Measurements from ENCODE around the gene OR10S1. TPM values are rescaled to one million over a fixed set of nuclear protein-coding genes. Genes with fewer than 3 reads are reported as not detected.

Gene OR10S1
- total RNA-seq, 1 experiment from 2014 or later = not detected

- TF ChIP-seq EZH2 (IDR thresholded peaks at IDR 0.05; ENCODE audit: low read depth) (no peak), CTCF (conservative IDR thresholded peaks at IDR 0.05) (no peak)
- Histone ChIP-seq H4K20me1 (ENCODE audit: insufficient read depth) (no peaks in the 10 kb centered on the region), H3F3A (ENCODE audit: insufficient read depth, low read depth) (no peaks in the 10 kb centered on the region), H3K9me2 (ENCODE audit: insufficient read depth) (no peaks in the 10 kb centered on the region; the same call in 1 of the 2 replicates), H3K4me3 (no peak within 1 kb of the TSS), H3K4me1 (replicated peaks; ENCODE audit: insufficient read depth) (no peaks in the 10 kb centered on the region), H3K27me3 (ENCODE audit: insufficient read depth, low read depth) (no peaks in the 10 kb centered on the region), H3K79me2 (ENCODE audit: low read depth) (no peaks in the 10 kb centered on the region), H2AFZ (no peak within 1 kb of the TSS; the same call in 1 of the 2 replicates), H3K36me3 (ENCODE audit: low read depth) (no peaks in the 10 kb centered on the region), H3K4me2 (no peak within 1 kb of the TSS), H3K27ac (no peak within 1 kb of the TSS), H3K9me3 (ENCODE audit: insufficient read depth, low read depth) (no peaks in the 10 kb centered on the region)
- CTCF ChIA-PET = no interaction called here
- BruUV-seq (replicated peaks) = no TSS peak
- intact Hi-C loops (cut with micrococcal nuclease; ENCODE audit: unreplicated experiment) = no loop called here
- POLR2A ChIA-PET (ENCODE audit: unreplicated experiment) = no interaction called here
- no peak for DNase-seq
Observed at GRCh38 chr11:123939317-123939716, 38.3 kb downstream of the OR10S1 start, which contains the start of gene OR4D5. TSS of gene OR4D5 (plus strand) at chr11:123939617. CDS start at chr11:123939617, 0 bp downstream.

Other genes starting within 250 kb of the OR10S1 start
- 7.0 and 7.4 TPM in 2 replicates for gene ZNF202, start 236.1 kb downstream of the OR10S1 start, total RNA-seq (2021)
- gene OR6X1, start 223.3 kb downstream of the OR10S1 start, total RNA-seq (2021) = not detected in 2 replicates
- gene OR6M1, start 171.4 kb downstream of the OR10S1 start, total RNA-seq (2021) = not detected in 2 replicates
- not detected in 2 replicates for gene TMEM225, start 92.1 kb downstream of the OR10S1 start, total RNA-seq (2021)
- gene OR8D4, start 75.6 kb downstream of the OR10S1 start, total RNA-seq (2021) = not detected in 2 replicates
- gene OR4D5, start 38.2 kb downstream of the OR10S1 start, total RNA-seq (2021) = not detected in 2 replicates
- not detected in 2 replicates for gene OR6T1, start 33.9 kb downstream of the OR10S1 start, total RNA-seq (2021)
- not detected in 2 replicates for gene OR10G6, start 17.4 kb upstream of the OR10S1 start, total RNA-seq (2021)
- gene OR10G4, start 35.2 kb upstream of the OR10S1 start, total RNA-seq (2021) = not detected in 2 replicates
- not detected in 2 replicates for gene OR10G9, start 45.2 kb upstream of the OR10S1 start, total RNA-seq (2021)
- not detected in 2 replicates for gene OR10G8, start 49.0 kb upstream of the OR10S1 start, total RNA-seq (2021)
- gene OR10G7, start 63.5 kb upstream of the OR10S1 start, total RNA-seq (2021) = not detected in 2 replicates
- 1.9 and 2.7 TPM in 2 replicates for gene VWA5A, start 137.7 kb upstream of the OR10S1 start, total RNA-seq (2021)
- gene OR10D3, start 205.6 kb upstream of the OR10S1 start, total RNA-seq (2021) = not detected in 2 replicates